GM18502 (cell line): Measurements from ENCODE around the gene DISC1.
"Not testable (repeated sequence)": the region's sequence is repeated elsewhere in the genome, so short reads cannot be mapped to it uniquely, and the experiment has no call there.

Source experiments
- ATAC-seq: cut with Tn5 transposase; IDR thresholded peaks from one replicate; pipeline ENCODE4 v1.9.1; 2021; ENCODE audit warnings: mild to moderate bottlenecking; ENCODE audit not compliant: unreplicated experiment, poor library complexity

DISC1 gene

GRCh38 chr1:231969076-231969475 is 342.5 kb downstream of the DISC1 start:
- ATAC-seq: no peak

- not testable (repeated sequence) for ATAC-seq
Observed at GRCh38 chr1:231969761-231970160, 343.2 kb downstream of the DISC1 start.

- no peak for ATAC-seq
Observed at GRCh38 chr1:231970684-231971083, 344.1 kb downstream of the DISC1 start.

- no peak for ATAC-seq
Observed at GRCh38 chr1:231971397-231972110, 345.0 kb downstream of the DISC1 start.

- no peak for ATAC-seq
Observed at GRCh38 chr1:231972111-231972445, 345.5 kb downstream of the DISC1 start.

- no peak for ATAC-seq
Observed at GRCh38 chr1:231973830-231974229, 347.2 kb downstream of the DISC1 start.

- no peak for ATAC-seq
Observed at GRCh38 chr1:231976231-231976630, 349.6 kb downstream of the DISC1 start.

GRCh38 chr1:231981675-231982074 is 355.1 kb downstream of the DISC1 start:
- no peak for ATAC-seq

GRCh38 chr1:231982871-231983587 is 356.4 kb downstream of the DISC1 start:
- ATAC-seq: no peak

- ATAC-seq: no peak
Observed at GRCh38 chr1:231983588-231984193, 357.1 kb downstream of the DISC1 start.

GRCh38 chr1:231985296-231986023 is 358.9 kb downstream of the DISC1 start:
- no peak for ATAC-seq

GRCh38 chr1:231986631-231987336 is 360.2 kb downstream of the DISC1 start:
- ATAC-seq: no peak

GRCh38 chr1:231990388-231990787 is 363.8 kb downstream of the DISC1 start:
- ATAC-seq: no peak

GRCh38 chr1:231991231-231991630 is 364.6 kb downstream of the DISC1 start:
- no peak for ATAC-seq

GRCh38 chr1:231993968-231994455 is 367.4 kb downstream of the DISC1 start:
- no peak for ATAC-seq

- ATAC-seq: no peak
Observed at GRCh38 chr1:231998791-231999190, 372.2 kb downstream of the DISC1 start.

- ATAC-seq: no peak
Observed at GRCh38 chr1:232005300-232005699, 378.7 kb downstream of the DISC1 start.

- ATAC-seq: no peak
Observed at GRCh38 chr1:232009741-232010140, 383.2 kb downstream of the DISC1 start.

GRCh38 chr1:232011961-232012360 is 385.4 kb downstream of the DISC1 start:
- ATAC-seq: no peak

GRCh38 chr1:232012773-232013386 is 386.3 kb downstream of the DISC1 start:
- no peak for ATAC-seq
